Endothelial cell of umbilical vein (primary cell): ENCODE results near the gene EPN2. TPM values are rescaled to one million over a fixed set of nuclear protein-coding genes. Genes with fewer than 3 reads are reported as not detected.

Source experiments
- BruUV-seq: library from RNA; stranded (reverse); fragments of 400-500 nt; replicated peaks from 2 replicates; lab custom pipeline; 2021; lab: Mats Ljungman, UMichigan
- CTCF ChIA-PET: fragments of 300-600, 350-600 bp; sonication (Branson Sonifier 250); formaldehyde crosslinking; loops from one replicate; lab custom pipeline; 2021; ENCODE audit warnings: antibody characterized with exemption, inconsistent platforms; lab: Charles Lee
- POLR2A ChIA-PET: fragments of 300-600, 350-600 bp; sonication (Branson Sonifier 250); formaldehyde crosslinking; loops from one replicate; lab custom pipeline; 2021; ENCODE audit warnings: antibody characterized with exemption, inconsistent platforms; lab: Charles Lee
- DNase-seq: peaks from one replicate; pipeline ENCODE4 v3.0.0-alpha.2; 2011; ENCODE audit warnings: low read depth, low spot score
- FAIRE-seq: peaks from 2 replicates; lab custom pipeline; 2011; peaks lifted over from hg19 to GRCh38; lab: Jason Lieb, UNC
- H2AFZ ChIP-seq: 2 replicates; pipeline ENCODE4 v1.6.0; 2012; ENCODE audit warnings: low read depth, low read length, control low read depth, inconsistent platforms
- H3K27ac ChIP-seq: 2 replicates; pipeline ENCODE4 v1.5.1; 2011; ENCODE audit warnings: low read depth, mild to moderate bottlenecking, control low read depth, low read length, moderate library complexity; ENCODE audit not compliant: insufficient read depth
- H3K27me3 ChIP-seq, 2 experiments: 2 replicates each; pipeline versions ENCODE4 v1.6.0 to v1.6.1; 2011; ENCODE audit warnings: low read length in 2 of 2, mixed read lengths in 1 of 2; ENCODE audit not compliant: control insufficient read depth in 2 of 2, insufficient read depth in 2 of 2
- H3K36me3 ChIP-seq, 2 experiments: 2 replicates in 1 of 2; 3 replicates in 1 of 2; pipeline ENCODE4 v1.5.1; 2011; ENCODE audit warnings: low read length in 2 of 2, mild to moderate bottlenecking in 1 of 2, moderate library complexity in 1 of 2; ENCODE audit not compliant: control insufficient read depth in 2 of 2, insufficient read depth in 2 of 2; ENCODE audit errors: extremely low read depth in 1 of 2
- H3K4me1 ChIP-seq: 3 replicates; pipeline ENCODE4 v1.5.1; 2011; ENCODE audit warnings: mild to moderate bottlenecking, low read length; ENCODE audit not compliant: control insufficient read depth, insufficient read depth; ENCODE audit errors: extremely low read depth
- H3K4me2 ChIP-seq: 2 replicates; pipeline ENCODE4 v1.6.1; 2011; ENCODE audit warnings: low read length, control low read depth, mixed read lengths; ENCODE audit not compliant: insufficient read depth
- H3K4me3 ChIP-seq, 3 experiments: fragments of 200-600 bp in 1 of 3; sonication (generic), shearing (Covaris generic) in 1 of 3; replicated peaks in 1 of 3; 2 replicates each; pipeline ENCODE4 v1.5.1; 2011 to 2016; ENCODE audit warnings: control low read depth in 3 of 3, low read length in 3 of 3, mild to moderate bottlenecking in 2 of 3, inconsistent platforms in 1 of 3, low read depth in 1 of 3, moderate library complexity in 1 of 3; ENCODE audit not compliant: insufficient read depth in 1 of 3
- H3K79me2 ChIP-seq: 2 replicates; pipeline ENCODE4 v1.6.0; 2012; ENCODE audit warnings: low read length, inconsistent platforms; ENCODE audit not compliant: control insufficient read depth, insufficient read depth
- H3K9ac ChIP-seq: replicated peaks from 2 replicates; pipeline ENCODE3; 2011; ENCODE audit warnings: low read length, control low read depth; ENCODE audit not compliant: insufficient read depth; ENCODE audit errors: extremely low read depth
- H3K9me1 ChIP-seq: replicated peaks from 3 replicates; pipeline ENCODE4 v1.6.0; 2011; ENCODE audit warnings: mild to moderate bottlenecking, low read length; ENCODE audit not compliant: control insufficient read depth, insufficient read depth; ENCODE audit errors: extremely low read depth
- H3K9me3 ChIP-seq: replicated peaks from 2 replicates; pipeline ENCODE4 v1.5.1; 2012; ENCODE audit warnings: low read length, inconsistent platforms; ENCODE audit not compliant: control insufficient read depth, insufficient read depth
- H4K20me1 ChIP-seq: replicated peaks from 2 replicates; pipeline ENCODE3; 2011; ENCODE audit warnings: mild to moderate bottlenecking, low read length; ENCODE audit not compliant: control insufficient read depth, insufficient read depth; ENCODE audit errors: extremely low read depth
- EZH2 ChIP-seq: IDR thresholded peaks from 2 replicates; pipeline ENCODE4 v1.6.1; 2012; ENCODE audit warnings: borderline replicate concordance, low read depth, mild to moderate bottlenecking, moderate library complexity, low read length, inconsistent platforms; ENCODE audit not compliant: severe bottlenecking
- FOS ChIP-seq: IDR thresholded peaks from 2 replicates; pipeline ENCODE4 v1.6.1; 2011; ENCODE audit warnings: mild to moderate bottlenecking, low read length, moderate library complexity, borderline replicate concordance; ENCODE audit not compliant: insufficient read depth
- GATA2 ChIP-seq: IDR thresholded peaks from 2 replicates; pipeline ENCODE4 v1.7.0; 2011; ENCODE audit warnings: low read depth, mild to moderate bottlenecking, moderate library complexity, mixed read lengths, low read length; ENCODE audit not compliant: insufficient read length, insufficient read depth
- JUN ChIP-seq: IDR thresholded peaks from 2 replicates; pipeline ENCODE4 v1.6.1; 2011; ENCODE audit warnings: borderline replicate concordance, low read depth; ENCODE audit not compliant: insufficient read length, insufficient read depth
- MYC ChIP-seq: IDR thresholded peaks from one replicate; pipeline ENCODE4 v1.6.1; 2011; ENCODE audit warnings: mild to moderate bottlenecking, low read depth, low read length
- POLR2A ChIP-seq: IDR thresholded peaks from 2 replicates; pipeline ENCODE4 v1.6.1; 2012; ENCODE audit warnings: low read depth, mild to moderate bottlenecking, control low read depth, low read length
- POLR2AphosphoS5 ChIP-seq: IDR thresholded peaks from 2 replicates; pipeline ENCODE4 v1.6.1; 2012; ENCODE audit warnings: low read depth, mild to moderate bottlenecking, control low read depth, low read length, moderate library complexity; ENCODE audit not compliant: insufficient read depth
- dilution Hi-C: fragments of 300-500 bp; cut with MboI; formaldehyde crosslinking; loops from one replicate; pipeline ENCODE4 v1.15.0; 2019; ENCODE audit warnings: low sequenced_read_pairs; ENCODE audit not compliant: extremely low pct_ligation_motif_present
- intact Hi-C: fragments of 100-400 bp; cut with micrococcal nuclease; formaldehyde crosslinking; loops from one replicate; pipeline ENCODE4 v1.10.0; 2022
- polyA plus RNA-seq, 4 experiments: library from polyadenylated mRNA; depleted of rRNA in 3 of 4; stranded (reverse) in 3 of 4; unstranded in 1 of 4; fragments of >200 nt; gene quantifications; 2 replicates each; pipeline versions ENCODE4 v1.2.1 to v1.2.3, GENCODE V29; 2011 to 2012; ENCODE audit warnings: missing spikeins in 1 of 4
- total RNA-seq: library from RNA; stranded (reverse); gene quantifications from 2 replicates; pipeline ENCODE4 v1.2.3, GENCODE V29; 2021
- TF ChIP-seq, protein P1 (sequence below), 2 donors: IDR thresholded peaks; 1 replicate in 1 of 2; 2 replicates in 1 of 2; pipeline ENCODE4 v1.5.1; 2011; ENCODE audit warnings: low read length in 2 of 2, mild to moderate bottlenecking in 2 of 2, moderate library complexity in 2 of 2, control low read depth in 1 of 2, inconsistent platforms in 1 of 2, low read depth in 1 of 2; ENCODE audit not compliant: insufficient read depth in 1 of 2; ENCODE audit errors: extremely low read depth in 1 of 2
- TF ChIP-seq, protein P2 (sequence below): IDR thresholded peaks from 2 replicates; pipeline ENCODE4 v1.6.1; 2011; ENCODE audit not compliant: insufficient read depth, insufficient read length

EPN2 gene
- total and polyA plus RNA-seq, 2 donors (not counting 3 experiments of a cell fraction or from before 2014, with no cell fraction given), result 40.3 to 70.5 TPM

- Histone ChIP-seq H3K9ac (no peak overlapping the region), H3K36me3 (peaks cover 13 to 32% of the 10 kb centered on the region in 2 experiments), H3K4me2 (no peak overlapping the region), H3K9me3 (no peaks in the 10 kb centered on the region), H3K4me3 (no peak overlapping the region), H4K20me1 (no peaks in the 10 kb centered on the region), H3K9me1 (no peaks in the 10 kb centered on the region), H3K79me2 (peaks cover 15% of the 10 kb centered on the region), H3K27ac (no peak overlapping the region), H3K27me3 (no peaks in the 10 kb centered on the region), H3K4me1 (peaks cover 7% of the 10 kb centered on the region), H2AFZ (no peak overlapping the region)
- ChIA-PET CTCF (no interaction called here), POLR2A (no interaction called here)
- no peak for TF ChIP-seq GATA2
- no peak for TF ChIP-seq EZH2
- TF ChIP-seq, protein P1, sequence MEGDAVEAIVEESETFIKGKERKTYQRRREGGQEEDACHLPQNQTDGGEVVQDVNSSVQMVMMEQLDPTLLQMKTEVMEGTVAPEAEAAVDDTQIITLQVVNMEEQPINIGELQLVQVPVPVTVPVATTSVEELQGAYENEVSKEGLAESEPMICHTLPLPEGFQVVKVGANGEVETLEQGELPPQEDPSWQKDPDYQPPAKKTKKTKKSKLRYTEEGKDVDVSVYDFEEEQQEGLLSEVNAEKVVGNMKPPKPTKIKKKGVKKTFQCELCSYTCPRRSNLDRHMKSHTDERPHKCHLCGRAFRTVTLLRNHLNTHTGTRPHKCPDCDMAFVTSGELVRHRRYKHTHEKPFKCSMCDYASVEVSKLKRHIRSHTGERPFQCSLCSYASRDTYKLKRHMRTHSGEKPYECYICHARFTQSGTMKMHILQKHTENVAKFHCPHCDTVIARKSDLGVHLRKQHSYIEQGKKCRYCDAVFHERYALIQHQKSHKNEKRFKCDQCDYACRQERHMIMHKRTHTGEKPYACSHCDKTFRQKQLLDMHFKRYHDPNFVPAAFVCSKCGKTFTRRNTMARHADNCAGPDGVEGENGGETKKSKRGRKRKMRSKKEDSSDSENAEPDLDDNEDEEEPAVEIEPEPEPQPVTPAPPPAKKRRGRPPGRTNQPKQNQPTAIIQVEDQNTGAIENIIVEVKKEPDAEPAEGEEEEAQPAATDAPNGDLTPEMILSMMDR (IDR thresholded peaks at IDR 0.05; ENCODE audit: extremely low read depth in 1 of 2, insufficient read depth in 1 of 2, low read depth in 1 of 2, low read length in 2 of 2), result no peak
- TF ChIP-seq POLR2A, result no peak
- TF ChIP-seq POLR2AphosphoS5, result no peak
- no peak for TF ChIP-seq MYC
- TF ChIP-seq FOS, result no peak
- TF ChIP-seq, protein P2, sequence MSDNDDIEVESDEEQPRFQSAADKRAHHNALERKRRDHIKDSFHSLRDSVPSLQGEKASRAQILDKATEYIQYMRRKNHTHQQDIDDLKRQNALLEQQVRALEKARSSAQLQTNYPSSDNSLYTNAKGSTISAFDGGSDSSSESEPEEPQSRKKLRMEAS, result no peak
- TF ChIP-seq JUN, result no peak
- intact Hi-C loops (no loop called here), dilution Hi-C loops (no loop called here)
- BruUV-seq, result no TSS peak
- FAIRE-seq (no peak), DNase-seq (no peak)
Measured at GRCh38 chr17:19381741-19382444, 144.7 kb downstream of the EPN2 start.
